ENCODE results near the gene TMEM115.

- no peak for TF ChIP-seq POLR2A (IDR thresholded peaks at IDR 0.05)
- no peak for TF ChIP-seq CTCF (IDR thresholded peaks at IDR 0.05)
Observed at GRCh38 chr3:50351323-50351697, 8.0 kb downstream of the TMEM115 start.
